Stimulated activated CD4-positive, alpha-beta T cell treated with anti-CD3 and anti-CD28 coated beads, Interleukin-12 subunit alpha, Interleukin-12 subunit beta, amount 100 ng/mL, for 48 hours (primary cell): ENCODE results near the gene ANKRD29.
"Not testable (repeated sequence)": the region's sequence is repeated elsewhere in the genome, so short reads cannot be mapped to it uniquely, and the experiment has no call there.

Experiments used
- DNase-seq, 3 donors: peaks; one replicate each; pipeline ENCODE4 v3.0.0-alpha.2; 2020; ENCODE audit warnings: low read depth in 2 of 3, low spot score in 1 of 3

The ANKRD29 gene

DNA sequence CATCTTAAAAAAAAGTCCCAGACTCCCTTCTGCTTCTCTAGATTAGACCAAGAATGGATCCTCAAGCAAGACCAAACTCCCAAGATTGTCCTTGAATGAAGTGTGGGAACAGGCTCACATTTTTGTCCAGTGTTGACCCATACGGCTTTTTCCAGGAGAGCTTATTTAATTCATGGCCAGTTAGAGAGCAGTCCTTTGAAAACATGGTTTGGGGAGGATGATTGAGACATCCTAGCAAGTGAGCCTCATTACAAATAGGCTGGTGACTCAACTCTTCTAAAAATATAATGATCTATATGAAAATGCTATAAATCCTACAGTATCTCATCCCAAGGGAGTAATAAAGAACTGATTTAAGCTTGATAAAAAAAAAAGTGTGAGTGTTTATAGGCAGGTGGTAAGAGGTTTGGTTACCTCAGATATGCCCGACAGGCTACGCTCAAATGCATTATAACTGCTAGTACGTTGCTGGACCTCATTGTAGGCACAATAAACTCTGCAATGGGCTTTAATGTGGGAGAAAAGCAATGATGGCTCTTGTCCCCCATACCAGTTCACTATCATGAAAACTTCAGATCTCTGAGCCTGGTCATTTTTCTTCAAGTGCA is 17.0 kb downstream of the ANKRD29 start:
- DNase-seq, result no peak

DNA sequence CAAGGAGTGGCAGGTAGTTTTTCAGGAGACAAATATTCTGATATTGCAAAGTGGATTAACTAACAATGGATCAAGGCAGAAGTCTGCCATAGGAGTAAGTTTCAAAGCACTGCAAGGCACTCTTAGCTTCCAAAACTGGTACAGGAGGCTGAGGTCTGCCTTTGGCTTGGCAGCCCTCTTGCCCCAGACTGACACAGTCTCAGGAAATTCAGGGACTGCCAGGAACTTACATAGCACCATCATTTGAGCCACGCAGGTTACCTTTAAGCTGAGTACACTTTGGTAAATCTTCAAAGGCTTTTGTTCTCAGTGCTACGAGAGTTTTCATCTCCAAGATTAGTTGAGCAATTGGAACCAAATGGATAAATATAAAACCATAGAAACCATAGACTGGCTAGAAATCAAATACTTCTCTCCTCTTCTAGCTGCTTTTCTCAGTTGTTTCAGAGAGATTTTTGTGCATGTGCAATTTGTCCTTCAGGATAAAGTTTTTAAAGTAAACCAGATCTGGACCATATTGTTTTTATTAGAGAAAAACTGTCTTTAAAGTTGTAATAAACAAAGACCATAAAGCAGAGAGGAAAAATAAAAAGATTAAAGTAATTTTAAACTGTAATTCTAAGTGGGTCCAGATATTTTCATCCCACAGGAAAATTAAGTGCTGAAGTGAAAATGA is 18.8 kb downstream of the ANKRD29 start:
- DNase-seq, result no peak

DNA sequence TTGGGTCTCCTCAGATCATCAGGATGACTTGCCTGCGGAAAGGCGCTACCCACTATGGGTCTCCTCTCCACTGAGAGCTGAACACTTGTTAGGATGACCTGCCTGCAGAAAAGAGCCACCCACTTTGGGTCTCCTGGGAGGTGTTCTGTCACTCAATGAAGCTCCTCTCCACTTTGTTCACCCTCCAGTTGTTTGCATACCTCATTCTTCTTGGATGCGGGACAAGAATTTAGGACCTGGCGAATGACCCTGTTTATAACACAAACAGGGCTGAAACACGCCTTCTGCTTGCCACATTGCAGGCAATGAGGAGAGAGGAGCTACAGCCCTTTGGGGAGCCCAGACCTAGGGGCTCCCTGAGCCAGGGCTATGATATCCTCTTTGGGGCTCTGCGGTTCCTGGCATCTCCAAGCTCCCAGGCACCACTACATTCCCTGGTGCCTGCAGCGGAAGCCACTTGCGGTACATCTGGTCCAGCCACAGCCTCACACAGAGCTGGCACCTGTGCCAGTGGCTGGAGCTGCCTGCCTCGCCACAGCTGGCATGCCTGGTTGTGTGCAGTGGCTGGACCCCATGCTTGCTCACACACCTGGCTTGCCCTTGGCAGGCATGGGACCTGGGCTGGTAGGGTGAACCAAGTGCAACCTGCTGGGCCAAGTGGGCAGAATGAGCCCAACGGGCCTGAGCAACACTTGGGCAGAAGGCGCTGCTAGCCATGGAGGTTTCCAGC is 20.6 kb downstream of the ANKRD29 start:
- no peak for DNase-seq

GRCh38 chr18:23641143-23641720 is 21.5 kb downstream of the ANKRD29 start:
- DNase-seq, result no peak

DNA sequence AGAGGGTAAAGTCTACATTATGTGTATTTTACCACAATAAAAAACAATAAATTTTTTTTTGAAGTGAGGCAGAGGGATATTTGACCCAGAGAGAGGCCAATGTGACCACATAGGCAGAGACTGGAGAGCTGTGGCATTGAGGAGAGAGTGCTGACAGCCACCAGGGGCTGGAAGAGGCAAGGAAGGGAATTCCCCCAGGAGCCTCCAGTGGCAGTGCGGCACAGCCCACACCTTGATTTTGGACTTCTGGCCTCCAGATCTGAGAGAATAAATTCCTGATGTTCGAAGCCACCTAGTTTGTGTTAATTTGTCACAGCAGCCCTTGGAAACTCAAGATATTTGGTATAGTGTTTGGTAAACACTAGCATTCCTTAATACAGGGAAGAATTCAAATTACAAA is 22.7 kb downstream of the ANKRD29 start:
- no peak for DNase-seq

GRCh38 chr18:23636433-23636832 is 26.3 kb downstream of the ANKRD29 start:
- not testable (repeated sequence) for DNase-seq

DNA sequence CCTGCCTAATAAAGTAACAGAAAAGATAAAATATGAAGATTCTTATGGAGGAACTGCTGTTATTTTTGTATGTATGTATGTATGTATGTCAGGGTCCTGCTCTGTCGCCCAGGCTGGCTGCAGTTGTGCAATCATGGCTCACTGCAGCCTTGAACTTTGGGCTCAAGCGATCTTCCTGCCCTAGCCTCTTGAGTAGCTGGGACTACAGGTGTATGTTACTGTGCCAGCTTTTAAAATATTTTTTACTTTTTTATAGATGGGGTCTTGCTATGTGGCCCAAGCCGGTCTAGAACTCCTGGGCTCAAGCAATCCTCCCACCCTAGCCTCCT is 26.7 kb downstream of the ANKRD29 start:
- DNase-seq, result no peak

GRCh38 chr18:23635283-23636070 is 27.2 kb downstream of the ANKRD29 start:
- no peak for DNase-seq

DNA sequence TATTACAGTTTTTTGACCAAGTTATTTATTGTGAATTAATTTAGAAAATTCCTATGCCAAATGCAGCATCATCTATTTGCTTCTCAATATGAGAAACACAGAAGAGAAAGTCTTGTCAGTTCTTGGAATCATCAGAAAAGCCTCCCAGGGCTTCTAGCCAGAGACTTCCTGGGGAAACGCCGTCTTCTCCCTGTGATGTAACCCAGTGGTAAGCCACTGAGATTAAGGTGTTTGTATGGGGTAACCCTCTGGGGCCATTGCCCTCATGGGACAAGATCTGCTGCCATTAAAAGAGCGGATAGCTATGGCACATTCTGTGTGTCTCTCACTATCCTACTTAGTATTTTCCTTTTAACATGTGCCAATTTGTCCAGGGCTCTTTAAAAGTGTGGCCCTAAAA is 28.0 kb downstream of the ANKRD29 start:
- DNase-seq, result no peak

DNA sequence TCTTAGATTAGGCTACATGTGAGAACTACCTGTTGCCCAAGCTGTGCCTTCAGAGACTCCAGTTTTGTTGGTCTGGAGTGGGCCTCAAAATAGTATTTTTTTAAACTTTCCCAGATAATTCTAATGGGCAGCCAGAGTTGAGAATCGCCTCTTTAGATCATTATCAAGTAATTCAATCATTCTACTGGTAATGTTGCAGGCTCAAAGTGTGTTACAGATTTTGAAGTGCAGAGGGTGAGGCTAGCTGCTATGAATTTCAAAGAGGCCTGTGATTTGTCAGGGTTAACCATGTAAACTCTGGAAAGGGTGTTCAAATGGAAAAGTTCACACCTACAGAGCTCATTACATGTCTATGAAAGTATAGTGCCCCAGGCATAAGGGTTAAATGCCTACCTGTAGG is 30.1 kb downstream of the ANKRD29 start:
- no peak for DNase-seq

- DNase-seq, result no peak
Observed at GRCh38 chr18:23631746-23632145, 31.0 kb downstream of the ANKRD29 start.

DNA sequence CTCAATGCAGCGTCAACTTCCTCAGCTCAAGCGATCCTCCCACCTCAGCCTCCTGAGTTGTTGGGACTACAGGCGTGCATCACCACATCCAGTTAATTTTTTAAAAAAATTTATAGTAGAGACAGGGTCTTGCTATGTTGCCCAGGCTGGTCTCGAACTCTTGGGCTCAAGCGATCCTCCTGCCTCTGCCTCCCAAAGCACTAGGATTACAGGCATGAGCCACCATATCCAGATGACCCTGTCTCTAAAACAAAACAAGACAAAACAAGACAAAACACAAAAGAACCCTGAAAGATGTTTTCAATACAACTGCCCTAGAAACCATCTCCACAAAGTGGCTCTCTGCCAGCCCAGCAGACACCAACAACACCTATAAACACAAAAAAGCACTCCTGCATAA is 31.4 kb downstream of the ANKRD29 start:
- DNase-seq, result no peak

GRCh38 chr18:23629444-23629946 is 33.2 kb downstream of the ANKRD29 start:
- no peak for DNase-seq

GRCh38 chr18:23627970-23628369 is 34.7 kb downstream of the ANKRD29 start:
- no peak for DNase-seq

- DNase-seq, result no peak
Observed at GRCh38 chr18:23627321-23627720, 35.4 kb downstream of the ANKRD29 start.

- DNase-seq, result no peak
Observed at GRCh38 chr18:23626451-23627279, 36.0 kb downstream of the ANKRD29 start.

DNA sequence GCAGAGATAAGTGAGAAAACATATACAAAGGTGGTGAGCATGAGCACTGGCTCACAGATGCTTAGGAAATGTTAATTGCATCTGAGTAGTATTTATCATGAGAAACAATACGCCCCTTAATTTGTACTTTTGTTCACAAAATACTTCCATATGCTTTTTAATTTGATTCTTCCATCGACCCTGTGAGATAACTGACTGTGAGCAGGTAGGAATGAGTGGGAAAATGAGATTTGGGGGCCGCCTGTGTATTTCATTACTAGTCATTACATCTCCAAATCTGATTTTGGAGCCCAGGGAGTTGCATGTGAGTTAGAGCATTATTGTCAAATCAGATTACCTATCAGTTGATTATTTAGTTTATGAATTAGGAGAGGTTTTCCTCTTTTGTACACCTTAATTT is 39.7 kb downstream of the ANKRD29 start:
- DNase-seq, result no peak

- peak in 1 of 3 donors; percentile 2 for DNase-seq
Observed at GRCh38 chr18:23619388-23619881, 43.3 kb downstream of the ANKRD29 start.

DNA sequence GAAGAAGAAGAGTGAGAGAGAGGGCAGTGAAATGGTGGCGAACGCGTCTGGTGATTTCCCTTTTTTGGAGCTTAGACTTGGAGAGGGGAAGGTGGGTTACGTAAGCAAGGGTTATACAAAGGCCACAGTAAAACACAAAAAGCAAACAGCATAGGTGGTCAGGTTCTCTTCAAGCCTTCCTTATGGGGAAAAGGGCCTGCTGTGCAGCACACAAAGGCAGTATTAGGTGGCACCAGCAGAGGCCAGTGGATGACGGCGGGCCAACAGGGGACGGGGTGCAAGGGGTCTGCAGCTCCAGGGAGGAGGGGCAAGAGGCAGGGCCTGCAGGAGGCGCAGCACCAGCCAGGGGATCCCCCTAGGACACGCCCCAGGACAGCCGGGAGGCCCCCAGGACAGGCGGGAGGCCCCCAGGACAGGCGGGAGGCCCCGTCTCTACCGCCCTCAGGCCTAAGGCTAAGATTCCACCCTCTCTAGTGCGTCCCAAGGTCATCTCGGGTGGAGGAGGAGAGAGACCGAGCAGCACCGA is 43.8 kb downstream of the ANKRD29 start:
- peak in 1 of 3 donors; percentile 1 for DNase-seq
